B cell (primary cell): Measurements from ENCODE around the gene B4GALT5. TPM values are rescaled to one million over a fixed set of nuclear protein-coding genes. Genes with fewer than 3 reads are reported as not detected.

Experiments
- ATAC-seq: fragments of 200-7000 bp; cut with Tn5 transposase; one replicate; pipeline ENCODE4 v1.10.0; 2021; ENCODE audit warnings: low read depth, mild to moderate bottlenecking, moderate number of reproducible peaks, moderate library complexity
- CTCF ChIA-PET: fragments of 350-600 bp; sonication (Branson Sonifier 250); formaldehyde crosslinking; loops from one replicate; lab custom pipeline; 2021; ENCODE audit warnings: antibody characterized with exemption, inconsistent platforms; lab: Charles Lee
- POLR2A ChIA-PET: fragments of 350-600 bp; sonication (Branson Sonifier 250); formaldehyde crosslinking; loops from one replicate; lab custom pipeline; 2021; ENCODE audit warnings: antibody characterized with exemption; lab: Charles Lee
- DNase-seq: peaks from one replicate; pipeline ENCODE4 v3.0.0; 2013
- H2AFZ ChIP-seq: 2 replicates; pipeline ENCODE4 v1.6.1; 2012; ENCODE audit warnings: mild to moderate bottlenecking, low read depth, low read length; ENCODE audit not compliant: insufficient read depth, poor library complexity, severe bottlenecking
- H3K27ac ChIP-seq, 2 donors: 1 replicate in 1 of 2; 2 replicates in 1 of 2; pipeline ENCODE4 v1.5.1; 2012 to 2013; ENCODE audit warnings: low read length in 2 of 2, mild to moderate bottlenecking in 2 of 2, moderate library complexity in 1 of 2
- H3K27me3 ChIP-seq, 4 experiments: fragments of 200-600 bp in 1 of 4; sonication (generic) in 1 of 4; replicated peaks in 1 of 4; 1 replicate in 2 of 4; 2 replicates in 2 of 4; pipeline versions ENCODE4 v1.6.1 to v1.7.0; 2013 to 2016; ENCODE audit warnings: low read length in 3 of 4, mild to moderate bottlenecking in 2 of 4, mixed read lengths in 1 of 4, moderate library complexity in 1 of 4; ENCODE audit not compliant: insufficient read depth in 4 of 4, control insufficient read depth in 3 of 4; ENCODE audit errors: control extremely low read depth in 1 of 4
- H3K36me3 ChIP-seq, 2 experiments: replicated peaks in 1 of 2; 1 replicate in 1 of 2; 2 replicates in 1 of 2; pipeline versions ENCODE4 v1.6.1 to v1.7.1; 2013; ENCODE audit warnings: low read length in 1 of 2; ENCODE audit not compliant: insufficient read depth in 2 of 2, control insufficient read depth in 1 of 2; ENCODE audit errors: control extremely low read depth in 1 of 2, extremely low read depth in 1 of 2
- H3K4me1 ChIP-seq, 2 donors: fragments of 200-600 bp in 1 of 2; sonication (generic) in 1 of 2; 1 replicate in 1 of 2; 2 replicates in 1 of 2; pipeline versions ENCODE4 v1.5.1 to v1.6.1; 2013 to 2017; ENCODE audit warnings: low read length in 2 of 2; ENCODE audit not compliant: control insufficient read depth in 2 of 2, insufficient read depth in 2 of 2
- H3K4me2 ChIP-seq: replicated peaks from 2 replicates; pipeline ENCODE3; 2012; ENCODE audit warnings: mild to moderate bottlenecking, low read depth, low read length; ENCODE audit not compliant: poor library complexity, severe bottlenecking
- H3K4me3 ChIP-seq, 5 experiments: fragments of 200-600 bp in 1 of 5; sonication (generic) in 1 of 5; 1 replicate in 3 of 5; 2 replicates in 2 of 5; pipeline versions ENCODE4 v1.5.1 to v1.7.0; 2011 to 2016; ENCODE audit warnings: low read length in 4 of 5, mild to moderate bottlenecking in 4 of 5, low read depth in 2 of 5, control low read depth in 1 of 5, moderate library complexity in 1 of 5; ENCODE audit not compliant: insufficient read depth in 1 of 5; ENCODE audit errors: control extremely low read depth in 1 of 5, extremely low read depth in 1 of 5
- H3K79me2 ChIP-seq: fragments of 200-600 bp; sonication (generic); one replicate; pipeline ENCODE4 v1.6.0; 2016; ENCODE audit warnings: low read length; ENCODE audit not compliant: control insufficient read depth, insufficient read depth
- H3K9ac ChIP-seq: fragments of 200-600 bp; sonication (generic); 2 replicates; pipeline ENCODE4 v1.6.1; 2017; ENCODE audit warnings: mild to moderate bottlenecking, low read length, moderate library complexity
- H3K9me3 ChIP-seq, 3 donors: one replicate each; pipeline versions ENCODE4 v1.6.1 to v1.7.1; 2013; ENCODE audit warnings: low read length in 2 of 3; ENCODE audit not compliant: control insufficient read depth in 2 of 3, insufficient read depth in 1 of 3; ENCODE audit errors: control extremely low read depth in 1 of 3
- H4K20me1 ChIP-seq: 2 replicates; pipeline ENCODE4 v1.6.0; 2012; ENCODE audit warnings: mild to moderate bottlenecking, low read length; ENCODE audit not compliant: insufficient read depth, control insufficient read depth, poor library complexity, severe bottlenecking
- H3K27ac Mint-ChIP-seq: one replicate; pipeline ENCODE4 v1.8.0; 2021; ENCODE audit warnings: mixed read lengths
- H3K27me3 Mint-ChIP-seq: one replicate; pipeline ENCODE4 v1.8.0; 2021; ENCODE audit warnings: mixed read lengths
- H3K4me1 Mint-ChIP-seq: one replicate; pipeline ENCODE4 v1.8.0; 2021; ENCODE audit warnings: mixed read lengths
- H3K4me3 Mint-ChIP-seq: one replicate; pipeline ENCODE4 v1.8.0; 2021; ENCODE audit warnings: mixed read lengths
- H3K9me3 Mint-ChIP-seq: one replicate; pipeline ENCODE4 v1.8.0; 2022; ENCODE audit warnings: mixed read lengths; ENCODE audit not compliant: insufficient read depth
- EZH2 ChIP-seq: IDR thresholded peaks from 2 replicates; pipeline ENCODE4 v1.6.1; 2012; ENCODE audit warnings: borderline replicate concordance, low read depth, mild to moderate bottlenecking, moderate library complexity, low read length; ENCODE audit not compliant: insufficient read depth, poor library complexity, severe bottlenecking
- WGBS: methylation state at CpG from one replicate; pipeline ENCODE4 v1.1.5; 2013; ENCODE audit warnings: missing lambda C conversion rate; ENCODE audit not compliant: insufficient coverage; 5-methylcytosine and 5-hydroxymethylcytosine counted together
- intact Hi-C: fragments of 100-400 bp; cut with micrococcal nuclease; formaldehyde crosslinking; loops from one replicate; pipeline ENCODE4 v1.10.0; 2022
- polyA plus RNA-seq: library from polyadenylated mRNA; depleted of rRNA; stranded (reverse); fragments of >200 nt; gene quantifications from 2 replicates; pipeline ENCODE4 v1.2.3, GENCODE V29; 2012
- total RNA-seq, 2 donors: library from RNA; stranded (reverse); fragments of 120-200 nt in 1 of 2; gene quantifications; 1 replicate in 1 of 2; 2 replicates in 1 of 2; pipeline versions ENCODE4 v1.2.3 to v1.2.4, GENCODE V29; 2013 to 2022
- TF ChIP-seq, protein P1 (sequence below): fragments of 200-600 bp; IDR thresholded peaks from one replicate; pipeline ENCODE4 v1.8.0; 2022; ENCODE audit warnings: antibody characterized with exemption, mild to moderate bottlenecking

B4GALT5 gene
- total and polyA plus RNA-seq, 2 donors (not counting 1 experiment from before 2014, with no cell fraction given): 3.4 to 7.3 TPM

DNA sequence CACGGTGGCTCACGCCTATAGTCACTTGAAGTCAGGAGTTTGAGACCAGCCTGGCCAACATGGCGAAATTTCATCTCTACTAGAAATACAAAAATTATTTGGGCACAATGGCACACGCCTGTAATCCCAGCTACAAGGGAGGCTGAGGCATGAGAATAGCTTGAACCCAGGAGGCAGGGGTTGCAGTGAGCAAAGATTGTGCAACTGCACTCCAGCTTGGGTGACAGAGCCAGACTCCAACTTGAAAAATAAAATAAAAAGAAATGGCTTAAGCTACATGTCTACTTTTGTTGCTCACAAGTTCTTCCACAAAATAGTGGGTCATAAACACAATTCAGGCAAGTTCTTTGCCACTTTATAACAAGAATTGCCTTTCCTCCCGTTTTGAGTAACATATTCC is 27.1 kb upstream of the B4GALT5 start:
- intact Hi-C loops: no loop called here
- ChIA-PET POLR2A (interaction anchor here (0.6 kb wide), 1 partner anchor 87 kb away, joined by 3 read pairs; no protein-coding TSS in a partner anchor), CTCF (no interaction called here)
- no peaks in the 10 kb centered on the region for H3K36me3 ChIP-seq
- H3K27ac ChIP-seq: no peak overlapping the region
- no peaks in the 10 kb centered on the region for H3K79me2 ChIP-seq
- no peaks in the 10 kb centered on the region for H3K9me3 ChIP-seq
- no peak for DNase-seq
- no peaks in the 10 kb centered on the region for H4K20me1 ChIP-seq
- H3K4me3 Mint-ChIP-seq: no peak overlapping the region
- no peaks in the 10 kb centered on the region for H3K27me3 ChIP-seq
- 92% methylated on average over 3 of the region's 5 CpGs for WGBS
- TF ChIP-seq EZH2: no peak
- TF ChIP-seq, protein P1, sequence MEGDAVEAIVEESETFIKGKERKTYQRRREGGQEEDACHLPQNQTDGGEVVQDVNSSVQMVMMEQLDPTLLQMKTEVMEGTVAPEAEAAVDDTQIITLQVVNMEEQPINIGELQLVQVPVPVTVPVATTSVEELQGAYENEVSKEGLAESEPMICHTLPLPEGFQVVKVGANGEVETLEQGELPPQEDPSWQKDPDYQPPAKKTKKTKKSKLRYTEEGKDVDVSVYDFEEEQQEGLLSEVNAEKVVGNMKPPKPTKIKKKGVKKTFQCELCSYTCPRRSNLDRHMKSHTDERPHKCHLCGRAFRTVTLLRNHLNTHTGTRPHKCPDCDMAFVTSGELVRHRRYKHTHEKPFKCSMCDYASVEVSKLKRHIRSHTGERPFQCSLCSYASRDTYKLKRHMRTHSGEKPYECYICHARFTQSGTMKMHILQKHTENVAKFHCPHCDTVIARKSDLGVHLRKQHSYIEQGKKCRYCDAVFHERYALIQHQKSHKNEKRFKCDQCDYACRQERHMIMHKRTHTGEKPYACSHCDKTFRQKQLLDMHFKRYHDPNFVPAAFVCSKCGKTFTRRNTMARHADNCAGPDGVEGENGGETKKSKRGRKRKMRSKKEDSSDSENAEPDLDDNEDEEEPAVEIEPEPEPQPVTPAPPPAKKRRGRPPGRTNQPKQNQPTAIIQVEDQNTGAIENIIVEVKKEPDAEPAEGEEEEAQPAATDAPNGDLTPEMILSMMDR: no peak
- no peaks in the 10 kb centered on the region for H3K4me1 Mint-ChIP-seq
- H3K4me1 ChIP-seq: no peaks in the 10 kb centered on the region
- H2AFZ ChIP-seq: no peak overlapping the region
- H3K9ac ChIP-seq: no peak overlapping the region
- no peaks in the 10 kb centered on the region for H3K27me3 Mint-ChIP-seq
- no peak for ATAC-seq
- H3K27ac Mint-ChIP-seq: no peak overlapping the region
- H3K9me3 Mint-ChIP-seq: no peaks in the 10 kb centered on the region
- H3K4me3 ChIP-seq: no peak overlapping the region
- no peak overlapping the region for H3K4me2 ChIP-seq

DNA sequence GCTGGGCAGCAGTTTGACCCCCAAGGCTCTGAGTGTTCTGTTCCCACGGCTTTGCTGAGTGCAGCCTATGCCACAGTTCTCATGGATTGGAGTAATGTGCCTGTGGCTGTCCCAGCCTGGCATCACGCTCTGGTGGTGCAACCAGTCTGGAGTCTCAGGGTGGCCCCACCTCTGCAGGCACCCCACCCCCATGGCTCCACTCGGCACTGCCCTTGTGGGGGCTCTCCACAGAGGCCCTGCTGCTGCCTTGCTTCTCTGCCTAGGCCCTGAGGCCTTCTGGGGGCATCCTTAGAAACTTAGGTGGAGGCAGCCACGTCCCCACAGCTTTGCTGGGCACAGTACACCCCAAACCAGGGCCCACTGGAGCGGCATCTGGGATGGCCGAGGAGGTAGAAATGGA is 25.4 kb upstream of the B4GALT5 start:
- H3K9ac ChIP-seq: no peak overlapping the region
- H3K4me2 ChIP-seq: no peak overlapping the region
- no peaks in the 10 kb centered on the region for H3K36me3 ChIP-seq
- Mint-ChIP-seq H3K27ac (no peak overlapping the region), H3K4me1 (no peaks in the 10 kb centered on the region), H3K9me3 (no peaks in the 10 kb centered on the region), H3K4me3 (no peak overlapping the region), H3K27me3 (peaks cover 3% of the 10 kb centered on the region)
- ATAC-seq (no peak), DNase-seq (no peak)
- POLR2A ChIA-PET: no interaction called here
- no peaks in the 10 kb centered on the region for H3K79me2 ChIP-seq
- H3K27me3 ChIP-seq: no peaks in the 10 kb centered on the region
- no peak overlapping the region for H2AFZ ChIP-seq
- no peaks in the 10 kb centered on the region for H4K20me1 ChIP-seq
- no peak overlapping the region for H3K4me3 ChIP-seq
- no peaks in the 10 kb centered on the region for H3K9me3 ChIP-seq
- H3K4me1 ChIP-seq: no peaks in the 10 kb centered on the region
- no peak overlapping the region for H3K27ac ChIP-seq
- CTCF ChIA-PET: no interaction called here
- intact Hi-C loops: no loop called here
- no peak for TF ChIP-seq EZH2
- TF ChIP-seq, protein P1: no peak
- 99% methylated on average over 6 of the region's 6 CpGs for WGBS
